H1 (cell line): ENCODE data around the gene RARRES1.

Experiments used
- SP1 ChIP-seq: IDR thresholded peaks from 2 replicates; pipeline ENCODE4 v1.6.1; 2011; ENCODE audit warnings: low read depth, low read length
- USF2 ChIP-seq: IDR thresholded peaks from 2 replicates; pipeline ENCODE4 v1.6.1; 2011; ENCODE audit warnings: low read length, improper control_type of control experiment
- TF ChIP-seq, protein P1 (sequence below), 3 experiments: IDR thresholded peaks; 1 replicate in 2 of 3; 2 replicates in 1 of 3; pipeline versions ENCODE4 v1.5.1 to v1.6.1; 2011; ENCODE audit warnings: low read length in 3 of 3, mild to moderate bottlenecking in 3 of 3, inconsistent platforms in 2 of 3, low read depth in 1 of 3, moderate library complexity in 1 of 3; ENCODE audit not compliant: insufficient read depth in 1 of 3; ENCODE audit errors: control extremely low read depth in 1 of 3

- TF ChIP-seq, protein P1, sequence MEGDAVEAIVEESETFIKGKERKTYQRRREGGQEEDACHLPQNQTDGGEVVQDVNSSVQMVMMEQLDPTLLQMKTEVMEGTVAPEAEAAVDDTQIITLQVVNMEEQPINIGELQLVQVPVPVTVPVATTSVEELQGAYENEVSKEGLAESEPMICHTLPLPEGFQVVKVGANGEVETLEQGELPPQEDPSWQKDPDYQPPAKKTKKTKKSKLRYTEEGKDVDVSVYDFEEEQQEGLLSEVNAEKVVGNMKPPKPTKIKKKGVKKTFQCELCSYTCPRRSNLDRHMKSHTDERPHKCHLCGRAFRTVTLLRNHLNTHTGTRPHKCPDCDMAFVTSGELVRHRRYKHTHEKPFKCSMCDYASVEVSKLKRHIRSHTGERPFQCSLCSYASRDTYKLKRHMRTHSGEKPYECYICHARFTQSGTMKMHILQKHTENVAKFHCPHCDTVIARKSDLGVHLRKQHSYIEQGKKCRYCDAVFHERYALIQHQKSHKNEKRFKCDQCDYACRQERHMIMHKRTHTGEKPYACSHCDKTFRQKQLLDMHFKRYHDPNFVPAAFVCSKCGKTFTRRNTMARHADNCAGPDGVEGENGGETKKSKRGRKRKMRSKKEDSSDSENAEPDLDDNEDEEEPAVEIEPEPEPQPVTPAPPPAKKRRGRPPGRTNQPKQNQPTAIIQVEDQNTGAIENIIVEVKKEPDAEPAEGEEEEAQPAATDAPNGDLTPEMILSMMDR (IDR thresholded peaks at IDR 0.05; ENCODE audit: control extremely low read depth in 1 of 3, insufficient read depth in 1 of 3, low read depth in 1 of 3, low read length in 3 of 3): no peak
- TF ChIP-seq SP1 (no peak), USF2 (no peak)
Measured at GRCh38 chr3:158713094-158713499, 19.2 kb downstream of the RARRES1 start.
